Neural cell (in vitro differentiated cells): ENCODE results near the gene FGA. TPM values are rescaled to one million over a fixed set of nuclear protein-coding genes. Genes with fewer than 3 reads are reported as not detected.

Source experiments
- H2AFZ ChIP-seq: fragments of 200-600, 300-800 bp; sonication (generic), shearing (Covaris generic); 2 replicates; pipeline ENCODE4 v1.6.0; 2014; ENCODE audit warnings: low read depth, mild to moderate bottlenecking, antibody characterized with exemption, low read length, moderate library complexity
- H3F3A ChIP-seq: fragments of 200-600 bp; shearing (Covaris generic); 2 replicates; pipeline ENCODE4 v1.6.1; 2016; ENCODE audit warnings: mild to moderate bottlenecking, moderate library complexity, mixed read lengths, antibody characterized with exemption, low read length; ENCODE audit not compliant: insufficient read depth, poor library complexity, severe bottlenecking
- H3K27ac ChIP-seq: fragments of 200-600, 300-800 bp; sonication (generic), shearing (Covaris generic); 2 replicates; pipeline ENCODE4 v1.5.1; 2014; ENCODE audit warnings: mild to moderate bottlenecking, low read length, moderate library complexity
- H3K27me3 ChIP-seq: fragments of 300-800, 200-600 bp; sonication (generic), shearing (Covaris generic); 2 replicates; pipeline ENCODE4 v1.6.0; 2014; ENCODE audit warnings: mild to moderate bottlenecking, low read depth, low read length, moderate library complexity; ENCODE audit not compliant: insufficient read depth
- H3K36me3 ChIP-seq: fragments of 300-800, 200-600 bp; sonication (generic), shearing (Covaris generic); 2 replicates; pipeline ENCODE4 v1.5.1; 2014; ENCODE audit warnings: mild to moderate bottlenecking, antibody characterized with exemption, low read length, moderate library complexity; ENCODE audit not compliant: insufficient read depth
- H3K4me2 ChIP-seq: fragments of 300-800, 200-600 bp; sonication (generic), shearing (Covaris generic); 2 replicates; pipeline ENCODE4 v1.6.0; 2014; ENCODE audit warnings: mild to moderate bottlenecking, low read length
- H3K4me3 ChIP-seq: fragments of 300-800, 200-600 bp; sonication (generic), shearing (Covaris generic); 2 replicates; pipeline ENCODE4 v1.5.1; 2014; ENCODE audit warnings: mild to moderate bottlenecking, low read length, moderate library complexity
- H3K79me2 ChIP-seq: fragments of 200-600 bp; shearing (Covaris generic); replicated peaks from 2 replicates; pipeline ENCODE4 v1.6.0; 2014; ENCODE audit warnings: mild to moderate bottlenecking, low read length, moderate library complexity; ENCODE audit not compliant: insufficient read depth
- H3K9ac ChIP-seq: fragments of 300-800, 200-600 bp; sonication (generic), shearing (Covaris generic); 2 replicates; pipeline ENCODE4 v1.6.1; 2016; ENCODE audit warnings: mild to moderate bottlenecking, low read length, mixed read lengths
- H3K9me2 ChIP-seq: fragments of 200-600 bp; shearing (Covaris generic); 2 replicates; pipeline ENCODE4 v1.6.1; 2016; ENCODE audit warnings: mild to moderate bottlenecking, low read length, mixed read lengths; ENCODE audit not compliant: insufficient read depth
- H3K9me3 ChIP-seq: fragments of 200-600, 300-800 bp; sonication (generic), shearing (Covaris generic); 2 replicates; pipeline ENCODE4 v1.6.1; 2016; ENCODE audit warnings: mild to moderate bottlenecking, mixed run types, low read length, moderate library complexity, mixed read lengths
- H4K20me1 ChIP-seq: fragments of 200-600 bp; shearing (Covaris generic); 2 replicates; pipeline ENCODE4 v1.6.1; 2016; ENCODE audit warnings: mild to moderate bottlenecking, mixed run types; ENCODE audit not compliant: insufficient read depth
- EP300 ChIP-seq: fragments of 450-650 bp; conservative IDR thresholded peaks from 2 replicates; pipeline ENCODE4 v1.6.1; 2014; ENCODE audit warnings: antibody characterized with exemption, mild to moderate bottlenecking, moderate library complexity; ENCODE audit not compliant: poor library complexity, severe bottlenecking
- EZH2 ChIP-seq: fragments of 200-600, 300-800 bp; shearing (Covaris generic), sonication (generic); IDR thresholded peaks from 2 replicates; pipeline ENCODE4 v1.6.1; 2014; ENCODE audit warnings: antibody characterized with exemption, low read length, borderline replicate concordance, mild to moderate bottlenecking; ENCODE audit not compliant: insufficient read depth, poor library complexity, severe bottlenecking
- MXI1 ChIP-seq: fragments of 450-650 bp; conservative IDR thresholded peaks from 2 replicates; pipeline ENCODE4 v1.6.1; 2014; ENCODE audit warnings: antibody characterized with exemption, mild to moderate bottlenecking; ENCODE audit not compliant: poor library complexity, severe bottlenecking
- POLR2AphosphoS5 ChIP-seq: IDR thresholded peaks from 2 replicates; pipeline ENCODE4 v1.6.1; 2012
- RAD21 ChIP-seq: fragments of 450-650 bp; conservative IDR thresholded peaks from 2 replicates; pipeline ENCODE4 v1.6.1; 2014; ENCODE audit warnings: antibody characterized with exemption, mild to moderate bottlenecking, moderate library complexity
- SMC3 ChIP-seq: fragments of 450-650 bp; conservative IDR thresholded peaks from 2 replicates; pipeline ENCODE4 v1.6.1; 2014; ENCODE audit warnings: antibody characterized with exemption, mild to moderate bottlenecking, moderate library complexity; ENCODE audit not compliant: poor library complexity
- TAF1 ChIP-seq: IDR thresholded peaks from 2 replicates; pipeline ENCODE4 v1.6.1; 2012; ENCODE audit warnings: low read depth
- polyA plus RNA-seq: library from polyadenylated mRNA; depleted of rRNA; stranded (reverse); fragments of >200 nt; gene quantifications from 2 replicates; pipeline ENCODE4 v1.2.3, GENCODE V29; 2014
- TF ChIP-seq, protein P1 (sequence below): fragments of 450-650 bp; IDR thresholded peaks from 2 replicates; pipeline ENCODE4 v1.5.1; 2014; ENCODE audit warnings: antibody characterized with exemption, mild to moderate bottlenecking, moderate library complexity; ENCODE audit not compliant: poor library complexity, severe bottlenecking
- TF ChIP-seq, protein P2 (sequence below): IDR thresholded peaks from 2 replicates; pipeline ENCODE4 v1.6.1; 2012; ENCODE audit warnings: borderline replicate concordance

FGA gene
- polyA plus RNA-seq, 1 donor from 2014 or later: not detected

DNA sequence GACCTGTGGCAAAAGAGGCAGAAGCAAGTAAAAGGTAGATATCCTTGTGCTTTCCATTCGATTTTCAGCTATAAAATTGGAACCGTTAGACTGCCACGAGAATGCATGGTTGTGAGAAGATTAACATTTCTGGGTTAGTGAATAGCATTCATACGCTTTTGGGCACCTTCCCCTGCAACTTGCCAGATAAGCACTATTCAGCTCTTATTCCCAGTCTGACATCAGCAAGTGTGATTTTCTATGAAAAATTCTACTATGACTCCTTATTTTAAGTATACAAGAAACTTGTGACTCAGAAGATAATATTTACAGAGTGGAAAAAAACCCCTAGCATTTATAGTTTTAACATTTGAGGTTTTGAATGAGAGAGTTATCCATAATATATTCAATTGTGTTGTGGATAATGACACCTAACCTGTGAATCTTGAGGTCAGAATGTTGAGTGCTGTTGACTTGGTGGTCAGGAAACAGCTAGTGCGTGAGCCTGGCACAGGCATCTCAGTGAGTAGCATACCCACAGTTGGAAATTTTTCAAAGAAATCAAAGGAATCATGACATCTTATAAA, 23.8 kb downstream of the FGA start:
- Histone ChIP-seq H3K4me2 (no peak overlapping the region), H3K27me3 (no peaks in the 10 kb centered on the region), H3K9ac (no peak overlapping the region), H4K20me1 (no peaks in the 10 kb centered on the region), H3K36me3 (no peaks in the 10 kb centered on the region), H3K79me2 (no peaks in the 10 kb centered on the region), H3F3A (no peaks in the 10 kb centered on the region), H2AFZ (no peak overlapping the region), H3K4me3 (no peak overlapping the region), H3K9me2 (no peaks in the 10 kb centered on the region), H3K9me3 (no peaks in the 10 kb centered on the region), H3K27ac (no peak overlapping the region)
- TF ChIP-seq, protein P1, sequence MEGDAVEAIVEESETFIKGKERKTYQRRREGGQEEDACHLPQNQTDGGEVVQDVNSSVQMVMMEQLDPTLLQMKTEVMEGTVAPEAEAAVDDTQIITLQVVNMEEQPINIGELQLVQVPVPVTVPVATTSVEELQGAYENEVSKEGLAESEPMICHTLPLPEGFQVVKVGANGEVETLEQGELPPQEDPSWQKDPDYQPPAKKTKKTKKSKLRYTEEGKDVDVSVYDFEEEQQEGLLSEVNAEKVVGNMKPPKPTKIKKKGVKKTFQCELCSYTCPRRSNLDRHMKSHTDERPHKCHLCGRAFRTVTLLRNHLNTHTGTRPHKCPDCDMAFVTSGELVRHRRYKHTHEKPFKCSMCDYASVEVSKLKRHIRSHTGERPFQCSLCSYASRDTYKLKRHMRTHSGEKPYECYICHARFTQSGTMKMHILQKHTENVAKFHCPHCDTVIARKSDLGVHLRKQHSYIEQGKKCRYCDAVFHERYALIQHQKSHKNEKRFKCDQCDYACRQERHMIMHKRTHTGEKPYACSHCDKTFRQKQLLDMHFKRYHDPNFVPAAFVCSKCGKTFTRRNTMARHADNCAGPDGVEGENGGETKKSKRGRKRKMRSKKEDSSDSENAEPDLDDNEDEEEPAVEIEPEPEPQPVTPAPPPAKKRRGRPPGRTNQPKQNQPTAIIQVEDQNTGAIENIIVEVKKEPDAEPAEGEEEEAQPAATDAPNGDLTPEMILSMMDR: no peak

DNA sequence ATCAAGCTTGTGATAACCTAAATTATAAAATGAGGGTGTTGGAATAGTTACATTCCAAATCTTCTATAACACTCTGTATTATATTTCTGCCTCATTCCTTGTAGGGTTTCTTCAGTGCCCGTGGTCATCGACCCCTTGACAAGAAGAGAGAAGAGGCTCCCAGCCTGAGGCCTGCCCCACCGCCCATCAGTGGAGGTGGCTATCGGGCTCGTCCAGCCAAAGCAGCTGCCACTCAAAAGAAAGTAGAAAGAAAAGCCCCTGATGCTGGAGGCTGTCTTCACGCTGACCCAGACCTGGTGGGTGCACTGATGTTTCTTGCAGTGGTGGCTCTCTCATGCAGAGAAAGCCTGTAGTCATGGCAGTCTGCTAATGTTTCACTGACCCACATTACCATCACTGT, 24.8 kb downstream of the FGA start:
- no peaks in the 10 kb centered on the region for H3F3A ChIP-seq
- no peak overlapping the region for H2AFZ ChIP-seq
- H3K9me3 ChIP-seq: no peaks in the 10 kb centered on the region
- H3K9me2 ChIP-seq: no peaks in the 10 kb centered on the region
- H3K36me3 ChIP-seq: no peaks in the 10 kb centered on the region
- no peak overlapping the region for H3K9ac ChIP-seq
- no peaks in the 10 kb centered on the region for H3K79me2 ChIP-seq
- no peaks in the 10 kb centered on the region for H4K20me1 ChIP-seq
- no peak overlapping the region for H3K4me3 ChIP-seq
- no peaks in the 10 kb centered on the region for H3K27me3 ChIP-seq
- no peak overlapping the region for H3K27ac ChIP-seq
- H3K4me2 ChIP-seq: no peak overlapping the region
- TF ChIP-seq, protein P2, sequence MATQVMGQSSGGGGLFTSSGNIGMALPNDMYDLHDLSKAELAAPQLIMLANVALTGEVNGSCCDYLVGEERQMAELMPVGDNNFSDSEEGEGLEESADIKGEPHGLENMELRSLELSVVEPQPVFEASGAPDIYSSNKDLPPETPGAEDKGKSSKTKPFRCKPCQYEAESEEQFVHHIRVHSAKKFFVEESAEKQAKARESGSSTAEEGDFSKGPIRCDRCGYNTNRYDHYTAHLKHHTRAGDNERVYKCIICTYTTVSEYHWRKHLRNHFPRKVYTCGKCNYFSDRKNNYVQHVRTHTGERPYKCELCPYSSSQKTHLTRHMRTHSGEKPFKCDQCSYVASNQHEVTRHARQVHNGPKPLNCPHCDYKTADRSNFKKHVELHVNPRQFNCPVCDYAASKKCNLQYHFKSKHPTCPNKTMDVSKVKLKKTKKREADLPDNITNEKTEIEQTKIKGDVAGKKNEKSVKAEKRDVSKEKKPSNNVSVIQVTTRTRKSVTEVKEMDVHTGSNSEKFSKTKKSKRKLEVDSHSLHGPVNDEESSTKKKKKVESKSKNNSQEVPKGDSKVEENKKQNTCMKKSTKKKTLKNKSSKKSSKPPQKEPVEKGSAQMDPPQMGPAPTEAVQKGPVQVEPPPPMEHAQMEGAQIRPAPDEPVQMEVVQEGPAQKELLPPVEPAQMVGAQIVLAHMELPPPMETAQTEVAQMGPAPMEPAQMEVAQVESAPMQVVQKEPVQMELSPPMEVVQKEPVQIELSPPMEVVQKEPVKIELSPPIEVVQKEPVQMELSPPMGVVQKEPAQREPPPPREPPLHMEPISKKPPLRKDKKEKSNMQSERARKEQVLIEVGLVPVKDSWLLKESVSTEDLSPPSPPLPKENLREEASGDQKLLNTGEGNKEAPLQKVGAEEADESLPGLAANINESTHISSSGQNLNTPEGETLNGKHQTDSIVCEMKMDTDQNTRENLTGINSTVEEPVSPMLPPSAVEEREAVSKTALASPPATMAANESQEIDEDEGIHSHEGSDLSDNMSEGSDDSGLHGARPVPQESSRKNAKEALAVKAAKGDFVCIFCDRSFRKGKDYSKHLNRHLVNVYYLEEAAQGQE: no peak
- TF ChIP-seq EP300 (no peak), EZH2 (no peak), MXI1 (no peak), SMC3 (no peak), TAF1 (no peak), POLR2AphosphoS5 (no peak), RAD21 (no peak)
- TF ChIP-seq, protein P1: no peak
